ENCODE measurements around the gene CFAP90. TPM values are rescaled to one million over a fixed set of nuclear protein-coding genes. Genes with fewer than 3 reads are reported as not detected.

CFAP90 gene
- total RNA-seq, 2 donors from 2014 or later = not detected

DNA sequence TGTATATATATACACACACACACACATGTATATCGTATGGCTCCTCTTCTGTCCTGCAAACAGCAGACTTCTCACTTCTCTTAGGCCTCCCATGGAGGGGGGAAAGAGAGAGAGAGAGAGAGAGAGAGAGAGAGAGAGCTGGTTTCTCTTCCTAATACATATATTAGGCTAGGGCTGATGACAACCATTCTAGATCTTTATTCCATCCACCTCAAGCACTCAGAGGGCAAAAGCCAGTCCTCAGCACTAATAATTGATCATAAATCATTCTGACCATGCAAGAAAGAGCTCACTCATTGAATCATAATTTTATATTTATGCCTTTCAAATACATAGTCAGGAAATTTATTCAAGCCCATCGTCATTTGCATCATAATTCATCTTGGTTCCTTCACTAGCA is 47.0 kb downstream of the CFAP90 start:
- Mint-ChIP-seq H3K36me3 (ENCODE audit: low read depth) (no peaks in the 10 kb centered on the region), H3K27me3 (peaks cover 50% of the 10 kb centered on the region), H3K4me1 (no peaks in the 10 kb centered on the region), H3K27ac (no peak overlapping the region), H3K4me3 (no peak overlapping the region)
- H3K9me3 ChIP-seq (ENCODE audit: control insufficient read depth, low read length, poor library complexity, severe bottlenecking) = no peaks in the 10 kb centered on the region
- DNase-seq (no peak), ATAC-seq (no peak)

DNA sequence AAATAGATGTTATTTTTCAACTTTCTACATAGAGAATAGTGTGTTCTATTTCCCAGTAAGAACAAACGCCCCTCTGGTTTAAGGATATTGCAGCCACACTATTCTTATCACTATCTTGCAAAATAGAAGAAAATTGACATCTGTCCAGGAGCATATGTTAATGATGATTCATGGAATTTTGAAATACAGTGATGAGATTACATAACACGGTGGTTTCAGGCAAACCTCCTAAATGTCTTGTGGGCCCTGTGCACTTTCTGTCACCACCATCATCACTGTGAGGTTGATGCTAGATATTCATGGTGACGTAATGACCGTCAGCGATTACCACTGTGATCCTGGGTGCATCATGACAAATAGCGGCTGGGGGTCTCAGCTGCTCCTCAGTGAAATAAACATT is 48.1 kb downstream of the CFAP90 start:
- Mint-ChIP-seq H3K27me3 (peaks cover 47% of the 10 kb centered on the region), H3K4me3 (no peak overlapping the region), H3K27ac (no peak overlapping the region), H3K4me1 (no peaks in the 10 kb centered on the region), H3K36me3 (ENCODE audit: low read depth) (no peaks in the 10 kb centered on the region)
- ATAC-seq (no peak), DNase-seq (no peak)
- no peaks in the 10 kb centered on the region for H3K9me3 ChIP-seq (ENCODE audit: control insufficient read depth, low read length, poor library complexity, severe bottlenecking)

GRCh38 chr5:7801891-7802614 is 48.9 kb downstream of the CFAP90 start:
- H3K27ac Mint-ChIP-seq = no peak overlapping the region
- H3K27me3 Mint-ChIP-seq = peaks cover 53% of the 10 kb centered on the region
- no peaks in the 10 kb centered on the region for H3K4me1 Mint-ChIP-seq
- no peaks in the 10 kb centered on the region for H3K36me3 Mint-ChIP-seq (ENCODE audit: low read depth)
- ATAC-seq = no peak
- DNase-seq = no peak
- H3K9me3 ChIP-seq (ENCODE audit: control insufficient read depth, low read length, poor library complexity, severe bottlenecking) = no peaks in the 10 kb centered on the region
- H3K4me3 Mint-ChIP-seq = no peak overlapping the region

DNA sequence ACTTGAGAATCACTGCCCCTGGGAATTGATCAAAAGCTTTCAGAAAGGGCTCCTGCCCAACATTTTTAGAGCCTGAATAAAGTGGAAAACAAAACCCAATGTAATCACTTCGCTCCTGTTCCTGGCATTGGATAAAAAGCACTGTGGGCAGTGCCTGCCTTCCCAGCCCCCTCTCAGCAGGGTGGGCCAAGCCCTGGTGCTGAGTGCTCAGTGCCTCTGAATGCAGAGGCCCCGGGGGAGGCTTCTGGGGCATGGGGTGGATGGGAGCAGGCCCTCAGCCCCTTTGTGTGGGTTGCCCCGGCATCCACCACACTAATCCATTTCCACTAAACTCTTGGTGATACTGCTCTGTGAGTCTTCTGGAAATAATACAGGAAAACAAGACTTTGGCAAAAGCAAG is 55.6 kb downstream of the CFAP90 start:
- H3K9me3 ChIP-seq (ENCODE audit: control insufficient read depth, low read length, poor library complexity, severe bottlenecking) = no peaks in the 10 kb centered on the region
- no peak overlapping the region for H3K4me3 Mint-ChIP-seq
- H3K27me3 Mint-ChIP-seq = peaks cover 82% of the 10 kb centered on the region
- H3K4me1 Mint-ChIP-seq = no peaks in the 10 kb centered on the region
- ATAC-seq (no peak), DNase-seq (no peak)
- H3K36me3 Mint-ChIP-seq (ENCODE audit: low read depth) = no peaks in the 10 kb centered on the region
- no peak overlapping the region for H3K27ac Mint-ChIP-seq

- no peak for ATAC-seq
- H3K27ac Mint-ChIP-seq = no peak overlapping the region
- DNase-seq = no peak
- peaks cover 83% of the 10 kb centered on the region for H3K27me3 Mint-ChIP-seq
- no peaks in the 10 kb centered on the region for H3K4me1 Mint-ChIP-seq
- no peak overlapping the region for H3K4me3 Mint-ChIP-seq
- no peaks in the 10 kb centered on the region for H3K9me3 ChIP-seq (ENCODE audit: control insufficient read depth, low read length, poor library complexity, severe bottlenecking)
- no peaks in the 10 kb centered on the region for H3K36me3 Mint-ChIP-seq (ENCODE audit: low read depth)
Measured at GRCh38 chr5:7794823-7795222, 56.1 kb downstream of the CFAP90 start.

- Mint-ChIP-seq H3K4me1 (no peaks in the 10 kb centered on the region), H3K27me3 (peaks cover 78% of the 10 kb centered on the region), H3K27ac (no peak overlapping the region), H3K4me3 (no peak overlapping the region), H3K36me3 (ENCODE audit: low read depth) (no peaks in the 10 kb centered on the region)
- ATAC-seq (no peak), DNase-seq (no peak)
- no peaks in the 10 kb centered on the region for H3K9me3 ChIP-seq (ENCODE audit: control insufficient read depth, low read length, poor library complexity, severe bottlenecking)
Measured at GRCh38 chr5:7794311-7794710, 56.6 kb downstream of the CFAP90 start.

DNA sequence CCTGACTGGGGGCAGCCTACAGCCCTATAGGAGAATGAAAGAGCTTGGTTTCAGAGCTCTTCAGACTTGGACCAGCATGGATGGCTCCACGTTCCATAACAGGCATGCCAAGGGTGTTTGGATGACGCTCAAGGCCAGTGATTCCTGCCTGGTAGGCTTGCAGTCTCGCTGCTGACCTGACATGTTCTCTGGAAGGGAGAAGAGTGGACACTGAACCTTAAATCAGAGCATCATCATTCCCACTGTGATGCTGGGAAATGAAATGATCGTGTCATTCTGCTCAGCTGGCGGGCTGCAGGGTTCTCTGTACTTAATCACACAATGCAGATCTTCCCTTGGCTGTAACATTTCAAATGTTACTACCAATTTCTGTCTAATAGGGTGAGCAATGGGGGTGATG is 57.0 kb downstream of the CFAP90 start:
- ATAC-seq = no peak
- no peak for DNase-seq
- Mint-ChIP-seq H3K4me3 (no peak overlapping the region), H3K27me3 (peaks cover 74% of the 10 kb centered on the region), H3K27ac (no peak overlapping the region), H3K36me3 (ENCODE audit: low read depth) (no peaks in the 10 kb centered on the region), H3K4me1 (no peaks in the 10 kb centered on the region)
- H3K9me3 ChIP-seq (ENCODE audit: control insufficient read depth, low read length, poor library complexity, severe bottlenecking) = no peaks in the 10 kb centered on the region

GRCh38 chr5:7789567-7789966 is 61.4 kb downstream of the CFAP90 start:
- no peaks in the 10 kb centered on the region for H3K36me3 Mint-ChIP-seq (ENCODE audit: low read depth)
- H3K27me3 Mint-ChIP-seq = peaks cover 62% of the 10 kb centered on the region
- H3K27ac Mint-ChIP-seq = no peak overlapping the region
- no peaks in the 10 kb centered on the region for H3K4me1 Mint-ChIP-seq
- H3K9me3 ChIP-seq (ENCODE audit: control insufficient read depth, low read length, poor library complexity, severe bottlenecking) = no peaks in the 10 kb centered on the region
- DNase-seq = no peak
- no peak for ATAC-seq
- H3K4me3 Mint-ChIP-seq = no peak overlapping the region

DNA sequence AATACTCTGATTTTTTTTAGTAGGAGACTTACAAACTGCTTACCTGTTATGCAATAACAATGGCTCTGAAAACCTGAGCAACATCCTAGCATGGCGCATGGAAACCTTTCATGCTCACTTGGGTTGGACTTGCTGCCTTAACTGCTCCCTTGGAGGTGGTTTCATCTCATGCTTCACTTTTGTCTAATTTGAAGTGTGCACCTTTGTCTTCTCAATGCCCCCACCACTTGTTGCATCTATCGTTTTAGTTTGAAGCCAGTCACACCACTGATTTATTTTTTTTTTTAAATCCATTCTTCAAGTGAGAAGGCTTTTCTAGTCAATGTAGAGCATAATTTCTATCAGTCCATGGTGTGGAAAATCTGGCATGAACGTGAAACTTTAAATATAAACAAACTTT is 63.2 kb downstream of the CFAP90 start:
- H3K4me1 Mint-ChIP-seq = peaks cover 2% of the 10 kb centered on the region
- H3K9me3 ChIP-seq (ENCODE audit: control insufficient read depth, low read length, poor library complexity, severe bottlenecking) = no peaks in the 10 kb centered on the region
- no peak for DNase-seq
- H3K4me3 Mint-ChIP-seq = no peak overlapping the region
- no peaks in the 10 kb centered on the region for H3K36me3 Mint-ChIP-seq (ENCODE audit: low read depth)
- H3K27me3 Mint-ChIP-seq = peaks cover 67% of the 10 kb centered on the region
- no peak overlapping the region for H3K27ac Mint-ChIP-seq
- no peak for ATAC-seq

DNA sequence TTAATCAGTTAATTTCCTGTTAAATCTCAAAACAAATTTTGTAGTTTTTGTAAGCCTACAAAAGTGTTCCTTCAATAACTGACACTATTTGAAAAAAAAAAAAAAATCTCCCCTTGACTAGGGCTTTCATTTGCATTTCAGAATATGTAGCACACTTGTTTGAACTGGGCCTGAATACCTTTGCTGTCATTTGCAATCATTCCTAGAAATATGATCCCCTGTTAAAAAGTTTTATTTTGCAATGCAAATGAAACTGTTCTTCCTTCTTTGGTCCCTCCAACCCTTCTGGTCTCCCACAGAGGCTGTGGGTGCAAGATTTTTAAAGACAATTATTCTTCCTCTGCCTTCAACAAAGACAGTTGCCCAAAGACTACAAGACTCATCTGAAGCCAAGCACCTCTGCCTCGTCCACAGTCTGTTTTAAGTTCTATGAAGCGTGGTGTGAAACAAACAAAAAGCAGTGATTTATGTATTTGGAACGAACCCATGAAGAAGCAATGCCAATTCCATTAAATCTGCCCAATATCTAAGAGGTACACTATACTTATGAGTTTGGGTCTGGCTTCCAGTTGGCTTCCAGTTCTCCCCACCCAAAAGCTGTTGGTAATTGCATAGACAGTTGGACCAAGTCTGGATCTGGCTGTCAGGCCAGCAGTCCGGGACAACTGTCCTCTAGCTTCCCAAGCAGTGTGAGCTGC is 66.1 kb downstream of the CFAP90 start:
- H3K9me3 ChIP-seq (ENCODE audit: control insufficient read depth, low read length, poor library complexity, severe bottlenecking) = no peaks in the 10 kb centered on the region
- H3K4me3 Mint-ChIP-seq = no peak overlapping the region
- DNase-seq = no peak
- H3K4me1 Mint-ChIP-seq = peaks cover 10% of the 10 kb centered on the region
- no peak overlapping the region for H3K27ac Mint-ChIP-seq
- ATAC-seq = no peak
- H3K36me3 Mint-ChIP-seq (ENCODE audit: low read depth) = no peaks in the 10 kb centered on the region
- peaks cover 72% of the 10 kb centered on the region for H3K27me3 Mint-ChIP-seq

- no peak for DNase-seq
- H3K4me1 Mint-ChIP-seq = peaks cover 22% of the 10 kb centered on the region
- no peak overlapping the region for H3K4me3 Mint-ChIP-seq
- no peaks in the 10 kb centered on the region for H3K36me3 Mint-ChIP-seq (ENCODE audit: low read depth)
- peaks cover 83% of the 10 kb centered on the region for H3K27me3 Mint-ChIP-seq
- no peaks in the 10 kb centered on the region for H3K9me3 ChIP-seq (ENCODE audit: control insufficient read depth, low read length, poor library complexity, severe bottlenecking)
- ATAC-seq = no peak
- no peak overlapping the region for H3K27ac Mint-ChIP-seq
Measured at GRCh38 chr5:7781899-7782298, 69.0 kb downstream of the CFAP90 start.

Data from T-helper 17 cell (primary cell).